GM13976 (cell line): Measurements from ENCODE around the gene PLK5.
A peak's percentile ranks its signal among the peaks of the same experiment; 100 is the strongest.

Experiments used
- DNase-seq: peaks from one replicate; pipeline ENCODE4 v3.0.0; 2012; ENCODE audit warnings: low spot score
- CTCF ChIP-seq: IDR thresholded peaks from 2 replicates; pipeline ENCODE4 v1.5.1; 2012; ENCODE audit warnings: borderline replicate concordance, mild to moderate bottlenecking; ENCODE audit not compliant: insufficient read depth; ENCODE audit errors: extremely low read depth, missing control alignments, control extremely low read depth
- in situ Hi-C: fragments of 300-500 bp; cut with MboI; formaldehyde crosslinking; loops from one replicate; pipeline ENCODE4 v1.12.0; 2022; ENCODE audit warnings: low sequenced_read_pairs, mixed read lengths, inconsistent platforms; ENCODE audit not compliant: unreplicated experiment

Gene PLK5

DNA sequence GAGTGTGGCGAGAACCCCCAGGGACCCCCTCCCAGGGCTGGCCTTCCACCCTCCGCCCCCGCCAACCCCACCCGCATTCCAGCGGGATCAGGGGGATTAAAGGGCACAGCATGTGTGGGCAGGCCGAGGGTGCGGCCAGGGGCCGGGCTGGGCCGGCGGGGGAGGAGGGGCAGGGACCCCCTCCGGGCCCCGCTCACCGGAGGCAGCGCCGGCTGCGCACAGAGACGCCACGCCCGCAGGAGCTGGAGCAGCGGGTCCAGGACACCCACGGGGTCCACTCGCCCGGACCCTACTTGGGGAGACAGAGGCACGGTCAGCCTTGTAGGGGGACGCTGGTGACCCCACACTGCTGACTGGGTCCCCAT is 13.5 kb upstream of the PLK5 start:
- no peak for TF ChIP-seq CTCF
- in situ Hi-C loops = no loop called here
- DNase-seq = no peak

DNA sequence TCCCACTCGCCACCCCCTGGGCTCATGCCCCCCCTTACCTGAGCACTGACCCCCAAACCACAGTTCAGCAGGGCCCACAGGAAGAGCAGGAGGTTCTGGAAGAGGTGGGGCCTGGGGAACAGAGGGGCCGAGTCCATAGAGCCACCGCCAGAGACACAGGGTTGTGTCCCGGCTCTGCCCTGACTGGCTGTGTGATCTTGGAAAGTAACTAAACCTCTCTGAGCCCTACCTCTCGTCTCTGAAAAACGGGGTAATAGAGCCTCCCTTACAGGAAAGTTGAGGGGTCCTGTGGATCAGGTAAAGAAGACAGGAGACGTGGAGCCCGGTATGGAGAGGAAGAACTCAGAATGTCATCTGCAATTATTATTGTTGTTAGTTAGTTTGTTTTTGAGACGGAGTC is 13.1 kb upstream of the PLK5 start:
- in situ Hi-C loops = no loop called here
- TF ChIP-seq CTCF = no peak
- DNase-seq = no peak

DNA sequence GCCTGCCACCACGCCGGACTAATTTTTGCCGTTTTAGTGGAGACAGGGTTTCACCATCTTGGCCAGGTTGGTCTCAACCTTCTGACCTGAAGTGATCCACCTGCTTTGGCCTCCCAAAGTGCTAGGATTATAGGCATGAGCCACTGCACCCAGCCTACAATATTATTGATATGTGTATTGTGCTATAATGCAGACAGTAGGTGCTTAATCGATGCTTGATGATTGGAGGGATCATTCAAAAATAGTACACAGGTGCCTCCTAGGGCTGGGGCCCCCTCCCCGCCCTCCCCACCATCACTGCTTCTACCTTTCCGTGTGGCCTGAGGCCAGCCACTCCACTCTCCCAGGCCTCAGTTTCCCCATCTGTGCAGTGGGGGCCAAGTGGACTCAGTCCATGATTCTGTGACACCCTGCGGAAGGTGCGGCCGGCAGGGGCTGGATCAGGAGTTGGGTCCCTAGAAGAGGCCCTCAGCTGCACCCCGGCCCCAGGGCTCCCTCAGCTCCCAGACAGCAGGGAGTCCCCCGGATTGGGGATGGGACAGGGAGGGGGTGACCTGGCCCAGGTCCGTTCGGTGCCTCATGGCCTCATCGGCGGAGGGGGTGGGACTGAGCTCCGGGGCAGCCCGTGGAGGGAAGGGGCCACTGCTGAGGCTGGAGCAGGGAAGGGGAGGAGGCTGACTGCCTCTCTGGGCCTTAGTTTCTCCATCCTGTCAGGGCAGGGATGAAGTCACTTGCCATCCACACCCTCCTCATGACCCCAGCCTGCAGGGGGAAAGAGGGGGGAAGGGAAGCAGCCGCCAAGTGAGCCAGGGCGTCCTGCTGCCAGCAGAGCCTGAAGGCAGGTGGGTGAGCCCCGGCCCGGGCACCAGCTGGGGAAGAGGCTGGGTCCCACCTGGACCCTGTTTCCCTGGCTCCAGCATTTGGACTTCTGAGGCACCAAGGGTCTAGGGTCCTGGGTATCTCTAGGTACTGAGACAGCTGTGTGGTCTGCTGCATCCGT is 12.3 kb upstream of the PLK5 start:
- TF ChIP-seq CTCF = no peak
- in situ Hi-C loops = no loop called here
- DNase-seq = no peak

DNA sequence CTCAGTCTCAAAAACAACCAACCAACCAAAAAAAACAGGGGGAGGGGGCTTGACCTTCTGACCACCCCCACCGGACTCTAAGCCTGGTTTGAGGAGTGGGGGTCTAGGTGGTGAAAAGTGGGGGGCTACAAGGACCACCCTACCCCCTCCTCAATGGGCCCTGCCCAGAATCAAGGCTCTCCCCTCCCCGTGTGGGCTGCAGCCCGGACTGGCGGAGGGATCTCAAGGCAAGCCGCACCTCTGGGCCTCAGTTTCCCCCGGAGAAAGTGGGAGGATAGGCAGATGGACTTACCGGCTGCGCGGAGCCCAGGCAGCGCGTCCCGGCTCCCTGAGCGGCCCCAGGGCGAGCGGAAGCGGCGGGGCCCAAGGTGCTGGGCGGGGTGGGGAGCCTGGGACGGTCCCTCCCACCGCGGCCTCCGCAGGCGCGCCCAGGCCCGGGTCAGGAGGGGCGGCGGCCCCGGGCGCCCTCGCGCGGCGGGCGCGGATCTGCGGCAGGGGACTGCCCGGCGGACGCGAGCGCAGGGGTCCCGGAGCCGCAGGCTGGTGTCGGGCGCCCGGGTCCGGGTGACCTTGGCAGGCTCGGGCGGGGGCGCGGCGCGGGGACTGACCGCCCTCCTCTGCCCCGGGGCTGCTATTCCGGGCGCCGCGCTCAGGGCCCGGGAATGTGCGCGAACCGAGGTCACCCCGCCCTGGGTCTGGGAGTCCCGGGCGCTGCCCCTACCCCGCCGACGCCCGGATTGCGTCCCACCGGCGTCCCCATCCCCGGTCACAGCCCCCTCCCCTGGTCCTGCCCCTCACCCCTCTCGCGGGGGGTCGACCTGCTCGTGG is 11.0 kb upstream of the PLK5 start, which contains the start of gene ADAMTSL5:
Gene ADAMTSL5 (minus strand): TSS at position 349 of the 828 bp plus-strand sequence. CDS start 2,076 bp downstream, outside the sequence.
- in situ Hi-C loops = no loop called here
- DNase-seq = peak; percentile 91
- TF ChIP-seq CTCF = peak; percentile 49

DNA sequence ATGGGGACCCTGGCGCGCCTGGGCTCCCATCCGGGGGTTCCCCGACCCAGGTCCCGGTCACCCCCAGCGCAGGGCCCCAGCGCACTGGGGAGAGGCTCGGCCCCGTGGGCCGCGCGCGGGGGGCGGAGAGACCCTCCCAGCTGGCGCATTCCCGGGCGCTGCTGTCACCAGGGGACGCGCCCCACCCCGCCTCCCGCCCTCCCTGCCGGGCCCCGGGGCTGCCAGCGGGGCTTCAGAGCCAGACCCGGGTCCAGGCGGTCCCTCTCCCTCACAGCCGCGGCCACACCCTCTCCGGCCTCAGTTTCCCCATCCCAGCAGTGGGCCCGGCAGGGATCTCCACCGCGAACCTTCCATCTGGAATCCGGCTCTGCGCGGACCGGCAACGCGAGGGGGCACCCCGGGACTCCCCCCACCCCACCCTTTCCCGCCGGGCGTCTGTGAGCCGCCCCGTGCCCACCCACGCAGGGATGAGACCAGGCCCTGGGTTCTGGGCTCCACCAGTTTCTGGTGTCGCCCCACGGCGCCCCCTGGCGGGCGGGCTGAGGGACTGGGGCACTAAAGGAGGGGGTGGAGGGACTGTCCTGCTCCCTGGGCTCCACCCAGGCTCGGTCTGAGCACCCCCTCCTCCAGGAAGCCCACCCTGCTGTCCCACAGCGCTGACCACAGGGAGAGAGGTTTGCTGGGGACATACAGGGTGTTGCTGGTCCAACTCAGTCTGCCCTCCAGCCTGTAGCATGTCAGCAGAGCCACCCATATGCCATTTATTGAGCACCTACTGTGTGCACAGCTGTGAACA is 10.2 kb upstream of the PLK5 start:
- DNase-seq = peak; percentile 84
- in situ Hi-C loops = no loop called here
- TF ChIP-seq CTCF = peak; percentile 68

- TF ChIP-seq CTCF = no peak
- in situ Hi-C loops = no loop called here
- no peak for DNase-seq
Measured at GRCh38 chr19:1514295-1514661, 9.6 kb upstream of the PLK5 start.
